ENCODE measurements around the gene B3GNT9. TPM values are rescaled to one million over a fixed set of nuclear protein-coding genes. Genes with fewer than 3 reads are reported as not detected.

Gene B3GNT9
- total RNA-seq, 1 donor from 2014 or later, result 57.4 TPM

GRCh38 chr16:67151431-67152097 is 766 bp upstream of the B3GNT9 start:
- DNase-seq (ENCODE audit: low read depth), result no peak

DNA sequence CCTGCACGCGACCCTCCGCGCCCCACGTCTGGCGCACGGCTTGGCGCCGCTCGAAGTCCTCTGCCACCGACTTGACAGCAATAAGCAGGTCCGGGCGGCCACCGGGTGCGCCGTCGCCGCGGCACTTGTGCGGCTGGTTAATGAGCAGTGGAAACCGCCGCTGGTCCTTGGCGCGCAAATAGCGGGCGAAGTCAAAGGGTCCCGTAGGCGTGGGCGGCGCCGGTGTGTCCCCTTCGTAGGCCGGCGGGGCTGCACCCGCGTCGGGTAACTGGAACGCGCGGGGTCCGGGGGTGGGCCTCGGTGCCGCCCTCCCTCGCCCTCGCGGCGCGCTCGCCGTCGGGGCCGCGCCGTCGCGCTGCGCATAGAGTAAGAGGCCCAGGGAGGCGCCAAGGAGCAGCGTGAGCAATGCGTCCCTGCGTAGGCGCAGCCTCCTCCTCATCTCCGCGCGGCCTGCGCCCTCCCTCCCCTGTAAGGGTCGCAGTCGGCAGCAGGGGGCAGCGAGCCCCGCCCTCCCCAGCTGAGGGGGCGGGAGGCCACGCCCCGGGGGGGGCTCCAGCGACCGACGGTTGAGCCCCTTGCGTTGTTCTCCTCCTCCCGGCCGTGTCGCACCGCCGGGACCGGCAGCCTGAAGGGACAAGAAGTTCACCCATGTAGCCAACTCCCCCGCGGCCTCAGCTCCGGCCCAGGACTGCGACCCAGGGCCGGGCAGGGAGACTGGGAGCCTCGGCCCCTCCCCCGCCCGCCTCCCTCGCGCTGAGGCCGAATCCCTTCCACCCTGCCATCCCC is 558 bp downstream of the B3GNT9 start:
- DNase-seq (ENCODE audit: low read depth), result peak; percentile 42

DNA sequence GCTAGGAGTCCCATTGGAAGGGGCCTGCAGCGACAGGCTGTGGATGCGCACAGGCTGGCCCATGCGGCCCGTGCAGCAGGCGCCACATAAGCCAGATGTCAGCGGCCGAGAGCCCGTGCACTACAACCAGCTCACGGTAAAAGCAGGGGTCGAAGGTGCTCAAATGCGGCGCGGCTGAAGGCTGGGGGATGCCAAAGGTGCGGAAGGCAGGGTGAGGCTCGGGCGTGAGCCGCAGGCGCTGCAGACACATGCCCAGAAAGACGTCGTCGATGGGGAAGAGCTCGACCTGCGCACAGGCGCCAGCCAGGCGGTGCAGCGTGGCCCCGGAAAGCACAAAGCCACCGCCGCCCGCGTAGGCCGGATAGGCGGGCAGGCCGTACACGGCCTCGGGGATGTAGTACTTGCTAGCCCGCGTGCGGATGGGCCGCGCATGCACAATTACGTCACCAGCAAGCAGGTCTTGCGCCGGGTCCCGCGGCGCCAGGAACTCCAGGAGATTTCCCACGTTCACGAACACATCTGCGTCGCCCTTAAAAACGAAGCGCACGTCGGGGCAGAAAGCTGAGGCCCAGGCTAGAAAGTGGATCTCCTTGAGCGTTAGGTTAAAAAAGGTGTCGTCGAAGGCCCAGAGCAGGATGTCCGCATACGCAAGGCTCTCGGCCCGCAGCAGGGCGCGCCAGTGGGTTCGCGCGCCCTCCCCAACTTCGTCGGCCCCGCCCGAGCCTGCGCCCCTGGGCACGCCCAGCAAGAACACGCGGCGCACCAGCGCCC is 1.3 kb downstream of the B3GNT9 start:
- no peak for DNase-seq (ENCODE audit: low read depth)

DNA sequence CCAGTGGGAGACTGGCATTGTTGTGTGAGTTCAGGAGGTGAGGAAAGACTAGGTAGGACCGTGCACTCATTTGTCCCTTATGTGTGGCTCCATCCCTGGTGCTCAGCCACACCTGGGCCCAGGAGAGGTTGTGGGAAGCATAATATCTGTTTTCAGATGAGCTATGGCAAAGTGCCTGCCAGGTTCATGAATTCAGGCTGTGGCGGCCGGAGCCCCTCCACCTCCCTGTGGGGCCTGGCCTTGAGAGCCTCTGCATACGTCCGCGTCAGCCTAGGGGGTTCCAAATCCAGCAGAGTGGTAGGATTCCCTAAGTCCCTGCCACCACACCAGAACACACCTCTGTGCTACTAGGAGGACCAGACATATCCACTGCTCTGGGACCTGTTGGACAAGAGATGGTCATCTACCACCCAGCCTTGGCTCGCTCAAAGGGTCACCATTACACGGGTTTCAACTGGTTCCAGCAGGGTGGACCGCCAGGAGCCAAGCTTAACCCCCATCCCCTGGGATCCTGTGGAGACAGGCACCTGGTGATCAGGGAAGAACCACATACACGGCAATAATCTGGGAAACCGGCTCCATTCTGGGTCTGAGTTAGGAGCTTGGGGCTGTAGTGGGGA is 2.0 kb downstream of the B3GNT9 start:
- DNase-seq (ENCODE audit: low read depth), result no peak

- DNase-seq (ENCODE audit: low read depth), result no peak
Measured at GRCh38 chr16:67148221-67148620, 2.6 kb downstream of the B3GNT9 start.

DNA sequence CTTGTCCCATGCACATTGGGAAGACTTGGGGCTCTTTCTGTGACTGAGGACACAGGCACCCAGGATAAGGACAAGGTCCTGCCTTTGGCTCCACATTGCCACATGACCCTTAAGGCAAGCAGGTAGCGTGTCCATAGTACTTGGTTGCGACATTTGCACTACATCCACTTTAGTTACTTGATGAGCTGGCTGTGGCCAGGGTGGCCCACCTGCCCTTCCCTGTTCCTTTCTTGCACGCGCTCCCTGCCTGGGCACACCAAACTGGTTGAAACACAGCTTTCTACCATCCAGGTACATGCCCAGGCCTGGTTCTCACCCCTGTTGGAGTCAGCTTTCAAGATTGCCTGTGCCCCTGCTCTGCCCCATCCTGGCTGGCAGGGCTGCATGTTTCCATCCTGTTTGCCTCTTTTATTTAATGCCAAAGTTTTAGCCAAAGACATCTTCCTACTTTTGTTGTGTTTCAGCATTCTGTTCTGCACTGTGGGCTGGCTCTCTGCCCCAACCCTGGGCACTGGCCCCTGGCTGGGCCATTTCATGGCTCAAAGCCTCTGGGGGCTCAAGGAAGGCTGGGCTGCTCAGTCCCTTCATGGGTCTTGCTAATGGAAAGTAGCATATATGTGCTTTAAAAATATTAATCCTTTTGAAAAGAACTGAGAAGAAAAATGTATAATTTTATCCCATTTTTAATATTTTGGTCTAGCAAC is 3.2 kb downstream of the B3GNT9 start:
- DNase-seq (ENCODE audit: low read depth), result no peak

- DNase-seq (ENCODE audit: low read depth), result no peak
Measured at GRCh38 chr16:67146523-67147357, 4.1 kb downstream of the B3GNT9 start.

- DNase-seq (ENCODE audit: low read depth), result no peak
Measured at GRCh38 chr16:67145746-67146145, 5.1 kb downstream of the B3GNT9 start.

DNA sequence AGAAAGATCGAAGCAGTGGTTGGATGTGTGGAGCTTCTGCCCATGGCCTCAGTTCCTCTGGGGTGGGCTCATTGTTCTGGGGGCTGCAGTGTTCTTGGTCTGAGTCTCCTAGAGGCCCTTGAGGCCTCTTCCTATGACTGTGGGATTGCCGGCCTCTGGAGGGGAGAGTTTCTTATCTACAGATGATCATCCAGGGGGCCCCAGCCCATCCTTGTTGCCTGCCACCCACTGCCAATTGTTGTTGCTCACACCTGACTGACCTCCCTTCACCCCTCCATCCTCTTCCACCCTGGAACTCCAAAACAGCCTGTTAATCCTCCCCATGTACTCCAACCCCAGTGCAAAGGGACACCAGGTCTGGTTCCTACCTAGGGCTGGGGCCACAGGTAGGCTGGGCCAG is 5.9 kb downstream of the B3GNT9 start:
- DNase-seq (ENCODE audit: low read depth), result no peak

DNA sequence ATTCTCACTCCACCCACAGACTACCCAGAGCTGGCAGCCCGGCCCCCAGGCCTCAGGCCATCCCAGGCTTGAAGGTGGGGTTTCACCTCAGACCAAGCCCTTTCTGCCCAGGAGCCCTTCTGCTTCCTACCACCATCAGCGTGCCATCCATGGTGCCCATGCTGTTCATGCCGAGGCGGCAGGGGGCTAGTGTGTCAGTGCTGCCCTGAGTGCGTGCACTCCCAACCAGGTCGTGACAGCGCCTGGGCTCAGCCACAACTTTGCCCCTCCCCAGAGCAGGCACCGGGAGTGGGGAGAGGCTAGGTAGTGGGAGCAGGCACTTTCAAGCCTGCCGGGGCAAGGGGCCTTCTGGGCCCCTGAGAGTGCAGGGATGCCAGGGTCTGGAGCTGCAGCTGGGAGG is 8.5 kb downstream of the B3GNT9 start:
- DNase-seq (ENCODE audit: low read depth), result no peak

DNA sequence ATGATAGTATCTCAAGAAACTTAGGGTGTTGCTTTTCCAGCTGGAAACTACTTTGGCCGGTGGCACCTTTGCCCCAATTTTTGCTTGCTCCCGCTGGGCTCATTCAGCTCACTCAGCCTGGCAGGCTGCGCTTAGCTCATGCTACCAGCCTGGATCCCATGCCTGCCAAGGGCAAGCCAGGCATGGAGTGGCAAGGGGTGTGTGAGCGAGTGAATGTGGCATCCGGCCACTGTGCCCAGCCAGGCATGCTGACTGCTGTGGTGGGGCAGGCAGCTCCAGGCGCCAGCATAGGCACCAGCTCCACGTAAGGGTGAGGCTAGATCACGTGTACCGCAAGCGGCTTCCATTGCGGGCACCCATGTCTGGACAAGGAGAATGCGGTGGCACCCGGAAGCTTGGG is 9.4 kb downstream of the B3GNT9 start:
- no peak for DNase-seq (ENCODE audit: low read depth)

GRCh38 chr16:67137605-67138004 is 13.2 kb downstream of the B3GNT9 start:
- no peak for DNase-seq (ENCODE audit: low read depth)

- DNase-seq (ENCODE audit: low read depth), result no peak
Measured at GRCh38 chr16:67129422-67129821, 21.4 kb downstream of the B3GNT9 start.

DNA sequence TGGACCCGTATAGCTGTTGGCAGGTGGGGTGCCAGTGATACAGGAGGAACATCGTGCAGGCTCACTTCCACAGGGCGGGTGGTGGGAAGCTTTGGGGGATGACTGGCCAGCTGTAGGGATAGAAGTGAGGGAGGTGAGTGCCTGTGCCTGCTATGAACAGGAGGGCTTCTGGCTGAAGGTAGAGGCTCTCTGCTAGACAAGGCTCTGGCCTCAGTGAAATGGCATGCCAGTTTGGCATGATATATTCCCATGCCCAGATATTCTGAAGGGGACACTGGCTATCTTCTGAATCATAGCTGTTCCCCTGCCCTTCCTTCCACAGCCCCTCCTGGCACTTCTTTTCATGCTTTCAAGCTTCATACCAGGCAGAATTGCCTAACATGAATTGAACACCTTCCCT is 21.9 kb downstream of the B3GNT9 start:
- no peak for DNase-seq (ENCODE audit: low read depth)

DNA sequence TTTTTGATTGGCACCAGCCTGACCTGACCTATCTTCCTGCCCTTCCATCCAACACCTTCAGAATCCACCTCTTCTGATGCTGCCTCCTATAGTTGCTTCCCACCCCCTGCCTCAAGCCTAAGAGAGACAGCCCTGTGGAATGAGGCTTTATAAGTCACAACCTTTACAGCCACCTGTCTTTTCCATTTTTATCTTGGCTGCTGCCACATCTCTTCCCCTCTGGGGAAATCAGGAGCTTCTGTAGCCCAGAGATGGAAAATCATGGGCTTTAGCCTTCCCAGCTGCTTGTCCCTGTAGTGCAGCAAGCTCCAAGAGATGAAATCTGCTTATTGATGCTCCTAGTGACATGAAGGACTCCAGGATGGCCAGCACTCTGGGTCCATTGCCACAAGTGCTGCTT is 22.4 kb downstream of the B3GNT9 start:
- peak; percentile 63 for DNase-seq (ENCODE audit: low read depth)

DNA sequence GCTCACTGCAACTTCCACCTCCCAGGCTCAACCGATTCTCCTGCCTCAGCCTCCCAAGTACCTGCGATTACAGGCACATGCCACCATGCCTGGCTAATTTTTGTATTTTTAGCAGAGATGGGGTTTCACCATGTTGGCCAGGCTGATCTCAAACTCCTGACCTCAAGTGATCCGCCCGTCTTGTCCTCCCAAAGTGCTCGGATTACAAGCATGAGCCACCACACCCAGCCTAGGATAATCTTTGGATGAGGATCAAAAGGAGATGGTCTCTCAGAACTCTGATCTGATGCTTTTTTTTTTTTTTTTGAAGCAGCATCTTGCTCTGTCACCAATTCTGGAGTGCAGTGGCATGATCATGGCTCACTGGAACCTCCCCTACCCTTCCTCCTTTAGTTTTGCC is 28.0 kb downstream of the B3GNT9 start:
- peak; percentile 39 for DNase-seq (ENCODE audit: low read depth)

- no peak for DNase-seq (ENCODE audit: low read depth)
Measured at GRCh38 chr16:67120025-67120424, 30.8 kb downstream of the B3GNT9 start.

GRCh38 chr16:67117716-67118115 is 33.1 kb downstream of the B3GNT9 start:
- no peak for DNase-seq (ENCODE audit: low read depth)

GRCh38 chr16:67116388-67117311 is 34.1 kb downstream of the B3GNT9 start:
- no peak for DNase-seq (ENCODE audit: low read depth)

All from myocyte (in vitro differentiated cells).